GM10248 (cell line): ENCODE measurements around the gene B4GALT5.
"Not testable (repeated sequence)": the region's sequence is repeated elsewhere in the genome, so short reads cannot be mapped to it uniquely, and the experiment has no call there.

Experiments used
- CTCF ChIA-PET: fragments of 300-600 bp; sonication (Branson Sonifier 250); formaldehyde crosslinking; extraction: SDS; loops from one replicate; lab custom pipeline; 2021; ENCODE audit warnings: antibody characterized with exemption; lab: Yijun Ruan, JAX
- POLR2A ChIA-PET: fragments of 350-650 bp; sonication (Branson Sonifier 250); formaldehyde crosslinking; extraction: SDS; loops from one replicate; lab custom pipeline; 2020; ENCODE audit warnings: antibody characterized with exemption; lab: Yijun Ruan, JAX
- DNase-seq: peaks from one replicate; pipeline ENCODE4 v3.0.0; 2012; ENCODE audit errors: extremely low spot score
- TF ChIP-seq, protein P1 (sequence below): IDR thresholded peaks from 2 replicates; pipeline ENCODE4 v1.5.1; 2012; ENCODE audit warnings: mild to moderate bottlenecking, low read depth; ENCODE audit errors: extremely low read depth, missing control alignments, control extremely low read depth

B4GALT5 gene

GRCh38 chr20:49624317-49624716 is 89.4 kb downstream of the B4GALT5 start:
- no peak for DNase-seq
- ChIA-PET POLR2A (interaction anchor here (0.6 kb wide), 1 partner anchor 65 kb away, joined by 3 read pairs; no protein-coding TSS in a partner anchor), CTCF (interaction anchor here (1.4 to 4.7 kb wide), 2 partner anchors 14 to 222 kb away, joined by 7 to 48 read pairs; no protein-coding TSS in a partner anchor)
- TF ChIP-seq, protein P1, sequence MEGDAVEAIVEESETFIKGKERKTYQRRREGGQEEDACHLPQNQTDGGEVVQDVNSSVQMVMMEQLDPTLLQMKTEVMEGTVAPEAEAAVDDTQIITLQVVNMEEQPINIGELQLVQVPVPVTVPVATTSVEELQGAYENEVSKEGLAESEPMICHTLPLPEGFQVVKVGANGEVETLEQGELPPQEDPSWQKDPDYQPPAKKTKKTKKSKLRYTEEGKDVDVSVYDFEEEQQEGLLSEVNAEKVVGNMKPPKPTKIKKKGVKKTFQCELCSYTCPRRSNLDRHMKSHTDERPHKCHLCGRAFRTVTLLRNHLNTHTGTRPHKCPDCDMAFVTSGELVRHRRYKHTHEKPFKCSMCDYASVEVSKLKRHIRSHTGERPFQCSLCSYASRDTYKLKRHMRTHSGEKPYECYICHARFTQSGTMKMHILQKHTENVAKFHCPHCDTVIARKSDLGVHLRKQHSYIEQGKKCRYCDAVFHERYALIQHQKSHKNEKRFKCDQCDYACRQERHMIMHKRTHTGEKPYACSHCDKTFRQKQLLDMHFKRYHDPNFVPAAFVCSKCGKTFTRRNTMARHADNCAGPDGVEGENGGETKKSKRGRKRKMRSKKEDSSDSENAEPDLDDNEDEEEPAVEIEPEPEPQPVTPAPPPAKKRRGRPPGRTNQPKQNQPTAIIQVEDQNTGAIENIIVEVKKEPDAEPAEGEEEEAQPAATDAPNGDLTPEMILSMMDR, result no peak

DNA sequence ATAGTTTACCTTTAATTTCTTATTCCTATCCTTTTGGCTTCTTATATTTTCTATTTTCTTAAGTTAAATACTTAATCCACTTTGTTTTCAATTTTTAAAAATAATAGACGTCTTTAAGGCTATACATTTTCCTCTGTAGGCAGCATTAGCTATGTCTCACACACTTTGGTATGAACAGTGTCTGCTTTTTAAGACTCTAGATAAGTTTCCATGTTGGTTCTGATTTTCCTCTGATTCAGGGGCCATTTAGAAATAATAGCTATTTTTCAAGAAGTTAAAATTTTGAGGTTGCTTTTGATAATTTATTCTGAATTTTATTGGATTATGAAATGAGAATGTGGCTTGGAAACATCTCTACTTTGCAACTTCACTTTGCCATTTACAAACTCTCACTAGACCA is 91.4 kb downstream of the B4GALT5 start:
- ChIA-PET POLR2A (no interaction called here), CTCF (interaction anchor here (1.2 to 4.7 kb wide), 4 partner anchors 8 to 48 kb away, joined by 3 to 48 read pairs (median 10); no protein-coding TSS in a partner anchor)
- no peak for DNase-seq
- TF ChIP-seq, protein P1, result no peak

- TF ChIP-seq, protein P1, result no peak
- DNase-seq, result peak; percentile 78
- POLR2A ChIA-PET, result interaction anchor here (0.6 to 1.3 kb wide), 2 partner anchors 10 to 184 kb away, joined by 3 to 10 read pairs; no protein-coding TSS in a partner anchor
- CTCF ChIA-PET, result interaction anchor here (1.0 to 4.7 kb wide), 4 partner anchors 9 to 190 kb away, joined by 3 to 48 read pairs (median 10); no protein-coding TSS in a partner anchor
Measured at GRCh38 chr20:49620364-49621240, 93.1 kb downstream of the B4GALT5 start.

DNA sequence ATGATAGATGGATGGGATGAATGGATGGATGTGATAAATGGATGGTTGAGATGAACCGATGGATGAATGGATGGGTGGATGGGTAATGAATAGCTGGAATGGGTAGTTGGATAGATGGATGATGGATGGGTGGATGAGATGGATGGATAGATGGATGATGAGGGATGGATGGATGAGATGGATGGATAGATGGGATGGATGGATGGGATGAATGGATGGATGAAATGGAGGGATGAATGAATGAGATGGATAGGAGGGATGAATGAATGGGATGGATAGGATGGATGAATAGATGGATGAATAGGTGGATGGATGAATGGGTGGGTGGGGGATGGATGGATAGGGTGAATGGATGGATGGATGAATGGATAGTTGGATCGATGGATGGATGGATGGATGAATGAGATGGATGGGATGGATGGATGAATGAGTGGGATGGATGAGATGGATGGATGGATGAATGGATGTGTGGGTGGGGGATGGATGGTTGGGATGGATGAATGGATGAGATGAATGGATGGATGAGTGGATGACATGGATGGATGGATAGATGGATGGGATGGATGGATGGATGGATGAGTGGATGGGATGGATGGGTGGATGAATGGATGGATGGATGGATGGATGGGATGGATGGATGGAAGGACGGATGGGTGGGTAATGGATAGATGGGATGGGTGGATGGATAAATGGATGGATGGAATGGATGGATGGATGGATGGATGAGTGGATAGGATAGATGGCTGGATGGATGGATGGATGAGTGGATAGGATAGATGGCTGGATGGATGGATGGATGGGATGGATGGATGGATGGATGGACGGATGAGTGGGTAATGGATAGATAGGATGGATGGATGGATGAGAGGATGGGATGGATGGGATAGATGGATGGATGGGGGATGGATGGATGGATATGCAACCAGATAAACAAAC is 94.3 kb downstream of the B4GALT5 start:
- ChIA-PET CTCF (interaction anchor here (1.0 to 4.7 kb wide), 3 partner anchors 9 to 41 kb away, joined by 3 to 48 read pairs (median 17); no protein-coding TSS in a partner anchor), POLR2A (no interaction called here)
- TF ChIP-seq, protein P1, result no peak
- DNase-seq, result no peak

- TF ChIP-seq, protein P1, result no peak
- DNase-seq, result no peak
- ChIA-PET POLR2A (no interaction called here), CTCF (no interaction called here)
Measured at GRCh38 chr20:49618289-49618688, 95.4 kb downstream of the B4GALT5 start.

- DNase-seq, CTCF ChIA-PET, POLR2A ChIA-PET: not testable (repeated sequence)
Measured at GRCh38 chr20:49617394-49617793, 96.3 kb downstream of the B4GALT5 start.
